ENCODE data around the gene CYTH1. TPM values are rescaled to one million over a fixed set of nuclear protein-coding genes. Genes with fewer than 3 reads are reported as not detected.

The CYTH1 gene
- total RNA-seq, 1 donor from 2014 or later = 62.9 TPM

DNA sequence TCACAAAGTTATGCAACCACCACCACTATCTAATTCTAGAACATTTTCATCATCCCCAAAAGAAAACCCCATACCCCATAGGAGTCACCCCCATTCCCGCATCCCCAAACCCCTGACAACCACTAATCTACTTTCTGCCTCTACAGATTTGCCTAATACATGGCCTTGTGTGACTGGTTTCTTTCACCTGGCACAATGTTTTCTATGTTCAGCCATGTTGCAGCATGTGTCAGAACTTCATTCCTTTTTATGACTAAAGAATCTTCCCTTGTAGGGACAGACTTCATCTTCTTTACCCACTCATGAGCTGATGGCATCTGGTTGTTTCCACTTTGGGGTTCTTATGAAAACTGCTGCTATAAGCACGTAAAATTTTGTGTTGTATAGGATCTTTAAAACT is 34.6 kb downstream of the CYTH1 start:
- Histone ChIP-seq H3K36me3 (no peaks in the 10 kb centered on the region), H3K4me1 (peaks cover 47% of the 10 kb centered on the region), H3K9me3 (no peaks in the 10 kb centered on the region), H3K4me3 (no peak overlapping the region), H3K27ac (peak overlapping the region; percentile 92), H3K27me3 (no peaks in the 10 kb centered on the region)
- intact Hi-C loops (cut with DNase I) = no loop called here
- DNase-seq (ENCODE audit: extremely low spot score in 2 of 2) = no peak
- TF ChIP-seq POLR2AphosphoS5 (IDR thresholded peaks at IDR 0.05; ENCODE audit: insufficient read depth in 1 of 2, low read depth in 1 of 2) = no peak
- no peak for TF ChIP-seq POLR2A (IDR thresholded peaks at IDR 0.05)
- no peak for TF ChIP-seq CTCF (IDR thresholded peaks at IDR 0.05)

- no peaks in the 10 kb centered on the region for H3K27me3 ChIP-seq
- peaks cover 51% of the 10 kb centered on the region for H3K4me1 ChIP-seq
- DNase-seq (ENCODE audit: extremely low spot score in 2 of 2) = no peak
- TF ChIP-seq POLR2A (IDR thresholded peaks at IDR 0.05) = no peak
- peak in 1 of 2 donors; percentile 6 for TF ChIP-seq POLR2AphosphoS5 (IDR thresholded peaks at IDR 0.05; ENCODE audit: insufficient read depth in 1 of 2, low read depth in 1 of 2)
- H3K27ac ChIP-seq = peak overlapping the region; percentile 92
- no peak overlapping the region for H3K4me3 ChIP-seq
- intact Hi-C loops (cut with DNase I) = no loop called here
- no peaks in the 10 kb centered on the region for H3K36me3 ChIP-seq
- H3K9me3 ChIP-seq = no peaks in the 10 kb centered on the region
Measured at GRCh38 chr17:78746949-78747269, 35.2 kb downstream of the CYTH1 start.

GRCh38 chr17:78746263-78746948 is 35.7 kb downstream of the CYTH1 start:
- intact Hi-C loops (cut with DNase I) = no loop called here
- Histone ChIP-seq H3K27me3 (no peaks in the 10 kb centered on the region), H3K9me3 (no peaks in the 10 kb centered on the region), H3K4me3 (no peak overlapping the region), H3K36me3 (no peaks in the 10 kb centered on the region), H3K4me1 (peaks cover 55% of the 10 kb centered on the region), H3K27ac (peak overlapping the region; percentile 92)
- DNase-seq (ENCODE audit: extremely low spot score in 2 of 2) = no peak
- TF ChIP-seq CTCF (IDR thresholded peaks at IDR 0.05) (no peak), POLR2AphosphoS5 (IDR thresholded peaks at IDR 0.05; ENCODE audit: insufficient read depth in 1 of 2, low read depth in 1 of 2) (no peak), POLR2A (IDR thresholded peaks at IDR 0.05) (no peak)

DNA sequence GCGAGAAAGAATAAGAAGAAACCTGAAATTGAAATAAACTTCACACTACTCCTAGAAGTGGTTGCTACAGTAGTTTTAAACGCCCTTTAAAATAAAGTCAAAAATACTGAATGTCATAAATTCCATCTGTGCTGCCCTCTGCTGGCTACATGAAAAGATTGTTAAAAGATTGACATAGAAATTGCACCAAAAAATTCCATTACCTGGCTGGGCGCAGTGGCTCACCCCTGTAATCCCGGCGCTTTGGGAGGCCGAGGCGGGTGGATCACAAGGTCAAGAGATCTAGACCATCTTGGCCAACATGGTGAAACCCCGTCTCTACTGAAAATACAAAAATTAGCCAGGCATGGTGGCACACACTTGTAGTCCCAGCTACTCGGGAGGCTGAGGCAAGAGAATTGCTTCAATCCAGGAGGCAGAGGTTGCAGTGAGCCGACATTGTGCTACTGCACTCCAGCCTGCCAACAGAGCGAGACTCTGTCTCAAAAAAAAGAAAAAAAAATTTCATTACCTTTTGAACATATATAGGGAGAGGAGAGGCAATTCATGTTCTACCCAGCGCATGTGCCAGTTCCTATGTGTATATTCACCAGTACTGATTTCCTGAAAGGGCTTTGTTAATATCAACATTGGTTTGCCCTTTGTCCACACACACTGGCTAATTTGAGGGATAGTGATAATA is 36.5 kb downstream of the CYTH1 start:
- intact Hi-C loops (cut with DNase I) = no loop called here
- Histone ChIP-seq H3K27me3 (no peaks in the 10 kb centered on the region), H3K4me1 (peaks cover 55% of the 10 kb centered on the region), H3K36me3 (no peaks in the 10 kb centered on the region), H3K27ac (peak overlapping the region; percentile 92), H3K4me3 (no peak overlapping the region), H3K9me3 (no peaks in the 10 kb centered on the region)
- DNase-seq (ENCODE audit: extremely low spot score in 2 of 2) = no peak
- TF ChIP-seq POLR2A (IDR thresholded peaks at IDR 0.05) = no peak
- peak; percentile 29 to 47 (median 40) for TF ChIP-seq CTCF (IDR thresholded peaks at IDR 0.05)
- no peak for TF ChIP-seq POLR2AphosphoS5 (IDR thresholded peaks at IDR 0.05; ENCODE audit: insufficient read depth in 1 of 2, low read depth in 1 of 2)

DNA sequence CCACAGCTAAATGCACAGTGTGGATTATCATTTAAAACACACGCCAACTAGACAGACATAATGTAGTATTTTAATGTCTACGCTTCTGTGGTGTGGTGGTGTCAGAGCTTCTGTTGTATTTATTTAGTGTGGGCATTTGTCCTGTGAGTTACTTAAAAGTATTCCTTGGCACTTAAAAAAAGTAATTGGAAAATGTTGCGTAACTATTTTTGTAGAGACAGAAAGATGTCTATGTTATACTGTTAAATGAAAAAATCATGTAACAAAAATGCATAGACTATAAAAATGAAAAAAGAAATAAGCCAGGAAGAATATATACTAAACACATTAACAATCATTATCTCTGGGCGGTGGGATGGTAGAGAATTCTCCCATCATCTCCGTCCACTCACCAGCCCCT is 39.2 kb downstream of the CYTH1 start:
- intact Hi-C loops (cut with DNase I) = no loop called here
- TF ChIP-seq POLR2AphosphoS5 (IDR thresholded peaks at IDR 0.05; ENCODE audit: insufficient read depth in 1 of 2, low read depth in 1 of 2) (no peak), CTCF (IDR thresholded peaks at IDR 0.05) (no peak), POLR2A (IDR thresholded peaks at IDR 0.05) (no peak)
- H3K9me3 ChIP-seq = no peaks in the 10 kb centered on the region
- H3K36me3 ChIP-seq = no peaks in the 10 kb centered on the region
- no peaks in the 10 kb centered on the region for H3K27me3 ChIP-seq
- H3K4me1 ChIP-seq = peaks cover 48% of the 10 kb centered on the region
- H3K27ac ChIP-seq = no peak overlapping the region
- H3K4me3 ChIP-seq = no peak overlapping the region
- no peak for DNase-seq (ENCODE audit: extremely low spot score in 2 of 2)

Measured in vagina (tissue), 2 donors.